ENCODE data around the gene ZNF598. TPM values are rescaled to one million over a fixed set of nuclear protein-coding genes. Genes with fewer than 3 reads are reported as not detected.
"Not testable (repeated sequence)": the region's sequence is repeated elsewhere in the genome, so short reads cannot be mapped to it uniquely, and the experiment has no call there.

Gene ZNF598
- total RNA-seq, 1 donor from 2014 or later, result 41.0 TPM

DNA sequence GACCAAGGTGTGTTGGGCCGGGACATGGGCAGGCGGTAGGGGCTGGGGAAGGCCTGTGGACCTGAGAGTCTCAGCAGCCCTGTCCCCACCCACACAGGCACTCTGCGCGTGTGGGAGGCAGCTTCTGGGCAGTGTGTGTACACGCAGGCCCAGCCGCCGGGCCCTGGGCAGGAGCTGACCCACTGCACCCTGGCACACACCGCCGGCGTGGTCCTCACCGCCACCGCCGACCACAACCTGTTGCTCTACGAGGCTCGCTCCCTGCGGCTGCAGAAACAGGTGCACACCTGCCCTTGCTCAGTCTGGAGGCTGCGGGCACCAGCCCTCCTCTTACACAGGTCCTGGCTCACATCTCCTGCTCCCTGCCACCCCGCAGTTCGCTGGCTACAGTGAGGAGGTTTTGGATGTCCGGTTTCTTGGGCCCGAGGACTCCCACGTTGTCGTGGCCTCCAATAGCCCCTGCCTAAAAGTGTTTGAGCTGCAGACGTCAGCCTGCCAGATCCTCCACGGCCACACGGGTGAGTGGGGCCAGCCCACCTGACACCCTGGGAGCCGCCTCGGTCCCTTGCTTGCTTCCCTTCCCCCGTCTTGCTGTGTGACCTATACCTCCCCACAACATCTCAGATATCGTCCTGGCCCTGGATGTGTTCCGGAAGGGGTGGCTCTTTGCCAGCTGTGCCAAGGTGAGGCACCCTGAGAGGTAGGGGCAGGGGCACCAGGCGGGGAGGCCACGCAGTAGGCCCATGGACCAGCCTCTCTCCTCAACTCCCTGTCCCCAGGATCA is 34.0 kb downstream of the ZNF598 start:
- no peak for ATAC-seq

DNA sequence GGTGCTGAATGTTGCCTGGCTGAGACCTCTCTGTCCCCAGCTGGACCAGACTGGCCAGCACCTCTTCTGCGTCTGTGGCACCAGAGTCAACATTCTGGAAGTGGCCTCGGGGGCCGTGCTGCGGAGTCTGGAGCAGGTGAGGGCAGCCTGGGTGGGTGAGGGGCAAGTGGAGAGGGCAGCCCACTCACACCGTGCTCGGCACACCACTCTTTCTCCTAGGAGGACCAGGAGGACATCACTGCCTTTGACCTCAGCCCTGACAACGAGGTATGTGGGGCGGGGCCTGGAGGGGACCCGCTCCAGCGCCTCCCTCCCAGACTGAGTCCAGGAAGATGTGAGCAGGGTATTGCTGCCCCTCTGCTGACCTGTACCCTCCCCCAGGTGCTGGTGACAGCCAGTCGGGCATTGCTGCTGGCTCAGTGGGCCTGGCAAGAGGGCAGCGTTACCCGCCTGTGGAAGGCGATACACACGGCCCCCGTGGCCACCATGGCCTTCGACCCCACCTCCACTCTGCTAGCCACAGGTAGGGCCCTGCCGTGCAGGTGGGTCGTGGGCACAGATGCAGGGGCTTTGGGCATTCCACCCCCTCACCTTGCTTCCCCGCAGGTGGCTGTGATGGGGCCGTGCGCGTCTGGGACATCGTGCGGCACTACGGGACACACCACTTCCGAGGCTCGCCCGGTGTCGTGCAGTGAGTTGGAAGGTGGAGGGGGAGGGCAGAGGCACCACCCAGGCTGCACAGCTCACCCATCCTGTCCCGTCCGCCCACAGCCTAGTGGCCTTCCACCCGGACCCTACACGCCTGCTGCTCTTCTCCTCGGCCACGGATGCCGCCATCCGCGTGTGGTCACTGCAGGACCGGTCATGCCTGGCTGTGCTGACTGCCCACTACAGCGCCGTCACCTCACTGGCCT is 35.2 kb downstream of the ZNF598 start:
- ATAC-seq, result no peak

DNA sequence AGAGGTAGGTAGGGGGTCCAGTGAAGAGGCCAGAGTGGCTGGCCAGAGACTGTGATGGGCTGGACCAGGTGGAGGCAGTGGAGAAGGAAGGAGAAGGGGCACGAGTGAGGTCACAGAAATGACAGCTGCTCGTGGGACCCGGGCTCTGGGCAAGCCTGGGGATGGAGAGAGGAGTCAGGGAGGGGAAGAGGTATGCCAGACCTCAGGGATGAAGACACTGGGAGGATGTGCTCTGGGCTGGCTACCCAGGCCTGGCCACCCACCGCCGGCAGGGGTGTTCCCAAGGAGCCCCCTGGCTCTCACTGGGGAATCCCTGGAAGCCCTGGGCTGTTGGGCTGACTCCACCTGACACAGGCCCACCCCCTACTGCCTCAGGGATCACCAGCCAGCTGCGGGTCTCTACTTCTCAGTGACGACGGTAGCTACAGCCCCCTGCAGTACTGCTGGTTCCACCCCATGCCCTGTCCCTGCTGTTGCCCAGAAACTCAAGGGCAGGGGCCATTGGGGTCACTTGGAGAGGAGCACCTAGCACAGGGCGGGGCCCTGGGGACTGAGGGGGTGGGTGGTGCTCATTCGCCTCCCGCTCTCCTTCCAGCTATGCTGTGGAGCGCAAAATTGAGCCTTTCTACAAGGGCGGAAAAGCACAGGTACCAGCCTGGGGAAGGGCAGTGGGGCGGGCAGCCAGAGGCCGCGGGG is 36.0 kb downstream of the ZNF598 start:
- no peak for ATAC-seq

DNA sequence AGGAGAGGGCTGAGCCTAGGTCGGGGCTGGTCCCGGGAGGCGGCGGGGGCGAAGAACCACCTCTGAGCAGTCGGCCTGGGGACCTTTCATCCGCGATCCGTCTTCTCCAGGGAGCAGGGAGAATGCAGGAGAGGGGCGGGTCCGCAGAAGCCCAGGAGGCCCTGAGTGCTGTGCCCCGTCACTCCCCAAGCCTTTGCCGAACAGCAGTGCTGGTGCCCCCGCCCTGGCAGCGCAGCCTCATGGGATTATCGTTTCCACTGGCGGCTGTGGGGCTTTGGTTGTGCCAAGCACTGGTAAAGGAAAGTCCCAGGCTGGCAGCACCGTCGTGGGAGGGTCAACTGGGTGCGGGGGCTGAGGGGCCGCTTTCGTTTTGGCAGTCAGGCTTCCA is 37.1 kb downstream of the ZNF598 start:
- peak; percentile 51 for ATAC-seq

DNA sequence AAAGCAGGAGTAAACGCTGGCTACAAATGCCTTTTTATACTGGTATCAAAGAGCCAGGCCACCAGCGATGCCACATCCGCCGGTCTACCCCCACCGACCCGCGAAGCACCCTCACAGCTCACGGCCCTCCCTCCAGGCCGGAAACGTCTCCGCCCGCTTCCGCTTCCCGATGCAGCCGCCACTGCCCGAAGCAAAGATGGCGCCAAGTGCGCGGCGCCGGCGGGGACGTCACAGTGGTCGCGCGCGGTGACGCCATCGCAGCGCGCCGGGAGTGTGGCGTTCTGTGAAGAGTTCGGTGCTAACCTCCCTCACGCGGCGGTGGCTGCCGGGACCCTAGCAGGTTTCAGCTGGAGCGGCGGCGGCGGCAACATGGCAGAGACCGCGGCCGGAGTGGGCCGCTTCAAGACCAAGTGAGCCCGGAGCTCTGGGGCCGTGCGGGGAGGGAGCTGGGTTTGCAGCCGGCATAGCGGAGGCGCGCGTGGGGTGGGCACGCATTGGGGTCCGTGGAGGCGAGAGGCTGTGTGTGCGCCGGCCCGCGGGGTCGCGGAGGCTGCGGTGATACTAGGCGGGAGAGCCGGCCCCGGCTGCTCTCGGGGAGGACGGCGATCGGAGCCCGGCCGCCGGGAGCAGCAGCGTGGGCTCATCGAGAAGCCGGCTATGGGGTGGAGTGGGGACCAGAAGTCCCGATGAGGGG is 37.7 kb downstream of the ZNF598 start, which contains the start of gene TBL3:
Gene TBL3 (plus strand): TSS at position 258 of the 694 bp plus-strand sequence. CDS start 112 bp downstream, at position 370.
- peak; percentile 84 for ATAC-seq

DNA sequence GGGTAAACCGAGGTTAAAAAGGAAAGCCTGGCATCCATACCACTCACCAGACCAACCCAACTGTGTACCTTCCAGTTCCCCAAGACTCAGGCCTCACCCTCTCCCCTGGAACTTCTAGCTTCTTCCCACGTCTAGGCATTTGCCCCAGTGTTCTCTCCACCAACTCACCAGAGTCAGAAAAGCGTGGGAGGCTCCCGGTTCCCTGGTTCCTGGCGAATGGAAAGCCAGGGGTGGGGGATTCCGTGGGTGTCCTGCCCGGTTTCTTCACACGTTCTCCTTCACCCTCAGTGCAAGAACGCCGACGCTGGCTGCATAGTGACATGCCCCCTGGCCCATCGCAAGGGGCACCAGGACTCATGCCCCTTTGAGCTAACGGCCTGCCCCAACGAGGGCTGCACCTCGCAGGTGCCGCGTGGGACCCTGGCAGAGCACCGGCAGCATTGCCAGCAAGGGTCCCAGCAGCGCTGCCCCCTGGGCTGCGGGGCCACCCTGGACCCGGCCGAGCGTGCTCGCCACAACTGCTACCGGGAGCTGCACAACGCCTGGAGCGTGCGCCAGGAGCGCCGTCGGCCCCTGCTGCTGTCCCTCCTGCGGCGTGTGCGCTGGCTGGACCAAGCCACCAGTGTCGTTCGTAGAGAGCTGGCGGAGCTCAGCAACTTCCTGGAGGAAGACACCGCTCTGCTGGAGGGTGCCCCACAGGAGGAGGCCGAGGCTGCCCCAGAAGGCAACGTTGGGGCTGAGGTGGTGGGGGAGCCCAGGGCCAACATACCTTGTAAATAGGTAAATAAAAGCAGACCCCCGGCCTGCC is 41.3 kb downstream of the ZNF598 start:
- no peak for ATAC-seq

DNA sequence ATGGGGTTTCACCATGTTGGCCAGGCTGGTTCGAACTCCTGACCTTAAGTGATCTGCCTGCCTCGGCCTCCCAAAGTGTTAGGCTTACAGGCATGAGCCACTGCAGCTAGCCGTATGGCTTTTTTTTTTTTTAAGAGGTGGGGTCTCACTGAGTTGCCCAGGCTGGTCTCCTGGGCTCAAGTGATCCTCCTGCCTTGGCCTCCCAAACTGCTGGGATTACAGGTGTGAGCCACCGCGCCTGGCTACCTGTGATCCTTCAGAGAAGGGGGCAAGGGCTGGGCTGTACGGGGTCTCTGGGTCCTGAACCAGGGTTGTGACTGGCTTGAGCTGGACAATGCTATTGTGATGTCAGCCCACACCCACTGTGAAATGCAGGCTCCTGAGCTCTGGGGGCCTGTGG is 43.2 kb downstream of the ZNF598 start, which contains the start of gene RNF151:
Gene RNF151 (plus strand): TSS at position 397 of the 400 bp plus-strand sequence. CDS start 26 bp downstream, outside the sequence.
- ATAC-seq, result no peak

DNA sequence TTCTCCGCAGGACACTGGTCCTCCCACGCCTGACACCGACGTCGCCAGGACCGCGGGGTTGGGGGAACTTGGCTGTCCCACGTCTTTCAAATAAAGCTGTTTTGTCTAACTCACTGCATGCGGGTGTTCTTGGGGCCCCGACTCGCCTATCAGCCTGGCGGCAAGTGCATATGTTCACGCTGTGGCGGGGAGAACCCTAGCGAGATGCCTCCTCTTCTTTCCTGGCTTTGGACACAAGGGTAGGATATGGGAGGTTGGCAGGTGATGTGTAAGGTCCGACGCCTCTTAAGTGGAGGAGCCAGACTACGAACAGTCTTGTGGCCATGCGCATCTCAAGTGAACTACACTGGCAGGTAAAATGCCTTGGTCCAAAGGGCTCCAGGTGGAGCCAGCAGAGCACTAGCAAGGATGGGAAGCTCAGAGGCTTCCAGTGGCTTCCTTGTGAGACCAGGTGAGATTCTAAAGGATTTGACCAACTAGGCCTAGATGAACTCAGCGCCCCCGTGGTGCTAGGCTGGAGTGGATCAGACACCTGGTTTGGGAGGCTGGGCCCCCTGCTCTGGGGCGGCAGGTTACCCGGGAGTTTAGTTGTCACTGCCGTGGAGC is 44.1 kb downstream of the ZNF598 start:
- ATAC-seq, result no peak

DNA sequence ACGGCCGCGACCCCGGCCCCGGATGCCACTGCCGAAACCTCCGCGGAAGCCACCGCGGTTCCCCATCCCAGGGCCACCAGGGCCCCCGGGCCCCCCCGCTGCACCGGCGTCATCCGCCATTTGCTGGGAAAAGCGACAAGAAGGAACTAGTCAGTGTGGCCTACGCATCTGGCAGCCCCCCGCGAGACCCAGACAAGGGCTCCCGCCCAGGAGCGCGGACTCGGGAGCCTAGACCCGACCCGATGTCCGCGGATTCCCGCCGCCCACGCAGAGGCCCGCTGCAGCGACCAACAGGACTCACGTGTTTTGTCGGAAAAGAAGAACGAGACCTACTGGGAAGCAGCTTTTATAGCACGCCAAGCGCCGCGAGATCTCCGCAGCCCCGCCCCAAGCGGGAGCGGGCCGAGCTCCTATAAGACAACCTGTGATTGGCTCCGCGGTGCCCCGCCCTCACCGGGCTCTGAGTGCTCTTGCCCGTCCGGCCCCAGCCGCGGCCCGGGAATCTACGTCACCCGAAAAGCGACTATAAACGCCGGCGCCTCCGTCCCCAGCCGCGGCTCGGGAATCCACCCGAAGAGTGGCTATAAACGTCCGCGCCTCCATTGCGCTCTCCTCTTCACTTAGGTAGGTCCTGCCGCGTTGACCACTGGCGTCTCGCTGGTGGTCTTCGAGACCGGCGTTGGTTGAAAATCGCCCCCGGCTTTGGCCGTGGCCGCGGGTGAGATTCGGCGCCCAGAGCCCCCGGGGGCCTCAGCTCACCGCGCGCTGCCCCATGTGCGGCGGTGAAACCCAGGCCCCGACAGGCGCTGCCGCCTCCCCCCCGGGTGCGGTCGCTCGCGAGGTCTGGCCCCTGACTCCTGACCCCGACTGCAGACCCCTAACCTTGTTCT is 44.9 kb downstream of the ZNF598 start, which contains the start of gene RPS2:
Gene RPS2 (minus strand): TSS at position 321 of the 890 bp plus-strand sequence. CDS start 201 bp downstream, at position 120.
- ATAC-seq, result peak; percentile 94

DNA sequence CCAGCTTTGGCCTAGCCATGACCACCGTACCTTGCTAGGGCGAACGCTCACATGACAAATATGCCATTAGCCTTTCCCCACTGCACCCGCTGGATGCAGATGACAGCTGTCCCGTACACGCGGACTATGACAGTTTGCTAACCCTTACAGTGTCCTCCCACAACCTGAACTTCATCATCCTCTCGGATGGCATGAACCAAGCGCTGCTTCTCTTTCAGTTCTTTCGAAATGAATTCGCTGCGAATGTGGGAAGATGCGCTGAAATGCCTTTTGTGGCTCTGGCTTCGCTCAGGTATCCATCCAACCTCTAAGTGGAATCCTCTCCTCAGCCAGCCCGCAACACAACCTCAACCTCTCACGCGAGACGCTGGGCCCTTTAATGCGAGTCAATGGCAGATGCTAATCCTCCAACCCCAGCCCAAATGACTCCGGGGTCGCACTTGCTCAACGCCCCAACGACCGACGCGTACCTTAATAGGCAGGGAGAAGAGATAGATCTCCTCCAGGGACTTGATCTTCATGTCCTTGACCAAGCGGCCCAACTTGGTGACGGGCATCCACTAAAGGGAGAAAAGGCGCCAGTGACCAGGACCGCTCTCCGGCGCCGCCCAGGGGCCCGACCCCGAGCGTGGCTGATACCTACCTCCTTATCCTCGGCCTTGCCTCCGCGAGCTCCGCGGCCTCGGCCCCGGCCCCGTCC is 45.7 kb downstream of the ZNF598 start:
- no peak for ATAC-seq

DNA sequence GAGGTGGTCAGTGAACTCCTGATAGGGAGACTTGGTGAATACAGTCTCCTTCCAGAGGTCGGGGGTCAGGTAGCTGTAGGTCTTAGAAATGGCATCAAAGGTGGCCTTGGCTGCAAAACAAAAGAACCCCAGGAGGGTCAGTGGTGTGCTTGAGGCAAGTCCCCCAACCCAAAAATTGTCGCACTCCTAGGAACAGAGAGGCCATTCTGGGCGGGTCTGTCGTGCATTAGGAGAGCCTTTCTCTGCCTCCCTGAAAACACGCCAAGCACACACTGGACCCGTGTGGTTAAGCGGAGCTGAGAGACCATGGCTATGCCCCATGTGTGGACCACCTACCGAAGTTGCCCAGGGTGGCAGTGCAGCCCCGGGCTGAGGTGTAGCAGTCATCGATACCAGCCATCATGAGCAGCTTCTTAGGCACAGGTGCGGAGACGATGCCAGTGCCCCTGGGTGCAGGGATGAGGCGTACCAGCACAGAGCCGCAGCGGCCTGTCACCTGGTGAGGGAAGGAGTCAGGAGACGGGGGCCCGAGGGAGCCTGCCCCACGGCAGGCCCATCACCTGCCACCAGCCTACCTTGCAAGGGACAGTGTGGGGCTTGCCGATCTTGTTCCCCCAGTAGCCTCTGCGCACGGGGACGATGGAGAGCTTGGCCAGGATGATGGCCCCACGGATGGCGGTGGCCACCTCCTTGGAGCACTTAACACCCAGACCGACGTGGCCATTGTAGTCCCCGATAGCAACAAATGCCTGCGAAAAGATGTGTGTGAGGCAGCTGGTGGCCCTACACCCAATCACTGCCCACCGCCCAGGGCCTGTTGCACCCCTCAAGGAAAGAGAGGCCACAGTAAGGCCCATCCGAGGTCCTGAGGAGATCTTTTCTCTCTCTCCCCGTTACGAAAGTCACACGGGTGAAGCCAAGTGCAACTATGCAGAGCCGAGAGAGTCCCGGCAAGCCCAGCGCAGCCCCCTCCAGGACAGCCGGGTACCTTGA is 47.2 kb downstream of the ZNF598 start:
- ATAC-seq, result not testable (repeated sequence)

DNA sequence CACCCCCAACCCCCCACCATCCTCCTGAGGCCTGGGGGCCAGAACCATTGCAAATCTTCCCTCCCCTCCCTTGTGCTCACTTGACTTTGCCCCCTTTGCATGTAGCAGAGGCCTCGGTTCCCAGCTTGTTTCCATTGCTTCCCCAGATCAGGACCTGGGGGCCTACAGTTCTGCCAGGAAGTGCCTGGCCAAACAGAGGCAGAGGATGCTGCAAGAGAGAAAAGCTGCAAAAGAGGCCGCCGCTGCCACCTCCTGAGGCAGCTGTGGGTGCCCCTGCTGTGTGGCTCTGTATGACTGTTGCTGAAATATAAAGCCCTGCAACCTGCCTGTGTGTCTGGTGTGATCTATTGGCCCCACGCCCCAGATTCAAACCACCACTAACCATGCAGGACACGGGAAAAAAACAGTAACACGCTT is 48.0 kb downstream of the ZNF598 start:
- no peak for ATAC-seq

DNA sequence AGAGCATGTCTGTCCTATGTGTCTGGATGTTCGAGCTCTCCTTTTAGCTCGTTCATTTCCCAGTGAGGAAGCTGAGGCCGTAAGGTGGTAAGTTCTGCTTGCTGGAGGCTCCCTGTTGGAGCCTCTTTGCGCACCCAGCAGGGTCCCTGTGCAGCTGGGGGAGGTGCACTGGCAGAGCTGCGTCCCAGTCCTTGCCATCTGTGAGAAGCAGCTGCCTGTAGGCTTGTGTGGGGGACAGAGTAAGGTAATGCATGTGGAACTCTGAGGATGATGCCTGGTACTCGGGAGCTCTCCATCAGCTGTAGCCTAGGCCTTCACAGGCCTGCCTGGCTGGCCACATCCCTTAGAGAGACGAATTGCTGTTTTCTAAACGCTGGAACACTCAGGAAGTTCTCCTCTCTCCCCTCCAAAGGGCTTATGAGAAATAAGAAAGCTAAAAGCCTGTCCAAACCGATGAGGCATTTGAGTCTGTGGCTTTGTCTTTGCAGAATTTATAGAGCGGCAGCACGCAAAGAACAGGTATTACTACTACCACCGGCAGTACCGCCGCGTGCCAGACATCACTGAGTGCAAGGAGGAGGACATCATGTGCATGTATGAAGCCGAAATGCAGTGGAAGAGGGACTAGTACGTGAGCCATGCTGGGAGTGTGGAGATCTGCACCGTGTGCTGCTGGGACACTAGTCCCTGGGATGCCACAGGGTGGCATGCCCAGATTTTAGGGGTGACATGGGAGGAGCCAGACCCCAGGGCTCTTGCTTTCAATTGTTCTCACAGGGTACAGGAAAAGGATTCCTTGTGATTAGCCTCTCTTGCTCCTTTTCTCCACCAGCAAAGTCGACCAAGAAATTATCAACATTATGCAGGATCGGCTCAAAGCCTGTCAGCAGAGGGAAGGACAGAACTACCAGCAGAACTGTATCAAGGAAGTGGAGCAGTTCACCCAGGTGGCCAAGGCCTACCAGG is 48.7 kb downstream of the ZNF598 start:
- ATAC-seq, result peak; percentile 6

DNA sequence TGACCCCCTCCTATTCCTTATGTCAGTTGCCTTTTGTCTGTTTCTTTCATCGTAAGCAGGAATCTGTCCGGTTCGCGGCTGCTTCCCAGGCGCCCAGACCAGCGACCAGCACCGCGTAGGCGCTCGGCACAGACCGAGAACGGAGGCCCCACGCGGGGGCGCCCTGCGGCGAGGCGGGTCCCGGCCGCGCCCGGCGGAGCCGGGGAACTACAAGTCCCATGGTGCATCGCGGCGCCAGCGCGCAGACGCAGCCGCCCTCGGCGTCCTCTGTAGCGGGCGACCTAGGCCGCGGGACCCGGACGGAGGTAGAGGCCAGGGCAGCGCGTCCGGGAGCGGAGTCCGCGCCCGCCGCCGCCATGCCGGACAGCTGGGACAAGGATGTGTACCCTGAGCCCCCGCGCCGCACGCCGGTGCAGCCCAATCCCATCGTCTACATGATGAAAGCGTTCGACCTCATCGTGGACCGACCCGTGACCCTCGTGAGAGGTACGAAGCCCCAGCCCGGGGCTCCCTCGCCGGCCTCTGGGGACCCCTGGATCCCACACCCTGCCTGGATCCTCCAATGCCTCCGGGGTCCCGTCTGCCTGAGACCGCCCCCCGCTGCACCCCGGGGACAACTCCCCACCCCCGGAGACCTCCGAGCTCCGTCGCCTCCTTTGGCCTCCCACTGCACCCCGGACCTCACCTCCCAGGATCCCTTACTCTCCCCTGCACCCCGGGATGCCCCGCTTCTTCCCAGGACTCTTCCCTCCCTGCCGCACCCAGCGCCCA is 50.2 kb downstream of the ZNF598 start, which contains the start of gene NDUFB10:
Gene NDUFB10 (plus strand): TSS at position 270 of the 771 bp plus-strand sequence. CDS start 87 bp downstream, at position 357.
- peak; percentile 83 for ATAC-seq

DNA sequence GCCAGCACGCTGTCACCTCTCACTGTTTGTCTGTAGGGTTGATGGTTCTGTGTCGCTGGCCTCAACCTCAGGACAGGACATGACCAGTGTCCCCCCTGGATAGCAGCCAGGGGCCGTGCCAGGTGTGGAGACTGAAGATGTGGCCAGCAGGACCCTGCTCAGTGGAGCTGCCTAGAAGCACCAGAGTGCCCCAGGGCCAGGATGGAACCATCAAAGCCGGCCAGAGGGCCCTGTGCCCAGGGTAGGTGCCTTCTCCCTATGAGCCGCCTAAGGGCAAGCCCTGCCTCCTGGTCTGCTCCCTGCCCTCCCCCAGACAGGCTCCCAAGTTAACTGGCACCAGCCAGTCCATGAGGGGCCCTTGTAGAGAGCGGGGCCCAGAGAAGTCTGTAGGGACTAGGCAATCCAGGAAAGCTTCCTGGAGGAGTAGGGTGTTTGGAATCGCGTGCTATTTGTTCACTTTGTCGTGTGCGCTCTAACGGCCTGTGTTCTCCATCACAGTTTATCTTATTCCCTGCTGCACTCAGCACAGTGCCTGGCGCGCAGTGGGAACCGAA is 50.8 kb downstream of the ZNF598 start:
- ATAC-seq, result peak; percentile 14
